Activated CD8-positive, alpha-beta memory T cell treated with anti-CD3 and anti-CD28 coated beads, Interleukin-2, amount 50 U/mL, for 4 hours (primary cell): Measurements from ENCODE around the gene ALDOA.
"Not testable (repeated sequence)": the region's sequence is repeated elsewhere in the genome, so short reads cannot be mapped to it uniquely, and the experiment has no call there.

Experiments used
- DNase-seq: peaks from one replicate; pipeline ENCODE4 v3.0.0-alpha.2; 2020

Gene ALDOA

DNA sequence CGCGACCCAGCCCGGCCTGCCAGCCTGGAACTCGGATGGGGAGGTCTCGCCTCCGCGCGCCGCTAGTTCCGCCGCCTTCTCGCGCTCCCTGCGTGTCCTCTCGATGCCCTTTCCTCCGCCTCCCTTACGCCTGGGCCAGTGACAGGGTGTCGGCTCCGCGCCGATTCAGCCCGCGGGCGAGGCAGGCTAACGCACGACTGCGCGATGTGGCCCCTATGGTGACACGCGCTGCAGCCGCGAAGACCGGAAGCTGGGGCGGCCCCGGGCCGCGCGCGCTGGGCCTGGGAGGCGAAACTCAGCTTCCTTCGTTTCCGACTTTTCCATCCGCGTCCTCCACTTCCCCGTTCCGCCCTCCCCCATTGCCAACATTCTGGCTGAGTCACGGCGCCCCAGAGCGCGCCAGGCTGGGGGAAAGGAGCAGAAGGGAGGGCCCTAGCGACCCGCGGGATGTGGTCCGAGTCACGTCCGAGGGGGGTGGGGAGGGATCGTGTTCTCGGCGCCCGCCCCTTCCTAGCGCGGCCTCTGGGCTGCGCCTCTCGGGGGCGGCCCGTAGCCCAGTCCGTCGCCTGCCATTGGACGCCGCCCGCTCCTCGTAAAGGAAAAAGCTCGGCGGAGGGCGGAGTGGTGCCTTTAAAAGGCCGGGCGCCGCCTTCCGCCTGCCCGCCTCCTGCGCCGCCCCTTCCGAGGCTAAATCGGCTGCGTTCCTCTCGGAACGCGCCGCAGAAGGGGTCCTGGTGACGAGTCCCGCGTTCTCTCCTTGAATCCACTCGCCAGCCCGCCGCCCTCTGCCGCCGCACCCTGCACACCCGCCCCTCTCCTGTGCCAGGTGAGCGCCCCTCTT lies at the start of gene ALDOA:
ALDOA (plus strand) TSS at position 659 of the 841 bp plus-strand sequence. CDS start 1,138 bp downstream, outside the sequence.
- peak; percentile 95 for DNase-seq

DNA sequence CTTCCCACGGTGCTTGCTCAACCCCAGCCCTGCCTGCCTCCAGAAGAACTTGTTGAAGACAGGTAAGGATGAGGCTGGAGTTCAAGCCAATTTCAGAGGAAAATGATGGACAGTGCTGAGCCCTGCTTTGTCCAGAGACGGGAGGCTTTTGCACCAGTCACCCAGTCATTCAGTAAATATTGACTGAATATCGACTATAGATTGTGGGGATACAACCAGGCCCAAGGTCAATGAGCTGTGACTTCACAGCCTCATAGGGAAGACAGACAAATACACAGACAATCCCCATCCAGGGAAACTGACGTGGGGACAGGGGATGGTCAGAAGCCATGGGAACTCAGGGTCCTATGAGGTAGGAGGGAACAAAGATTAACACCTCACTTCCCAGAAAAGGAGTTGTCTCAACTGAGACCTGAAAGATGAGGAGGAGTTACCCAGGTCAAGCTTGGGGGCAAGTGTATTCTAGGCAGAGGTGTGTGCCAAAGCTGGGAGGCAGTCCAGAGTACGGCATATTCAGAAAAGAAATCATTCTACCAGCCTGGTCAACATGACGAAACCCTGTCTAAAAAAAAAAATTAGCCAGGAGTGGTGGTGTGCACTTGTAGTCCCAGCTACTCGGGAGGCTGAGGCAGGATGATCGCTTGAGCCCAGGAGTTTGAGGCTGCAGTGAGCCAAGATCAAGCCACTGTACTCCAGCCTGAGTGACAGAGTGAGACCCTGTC lies 48.8 kb upstream of the ALDOA start:
- DNase-seq: no peak

DNA sequence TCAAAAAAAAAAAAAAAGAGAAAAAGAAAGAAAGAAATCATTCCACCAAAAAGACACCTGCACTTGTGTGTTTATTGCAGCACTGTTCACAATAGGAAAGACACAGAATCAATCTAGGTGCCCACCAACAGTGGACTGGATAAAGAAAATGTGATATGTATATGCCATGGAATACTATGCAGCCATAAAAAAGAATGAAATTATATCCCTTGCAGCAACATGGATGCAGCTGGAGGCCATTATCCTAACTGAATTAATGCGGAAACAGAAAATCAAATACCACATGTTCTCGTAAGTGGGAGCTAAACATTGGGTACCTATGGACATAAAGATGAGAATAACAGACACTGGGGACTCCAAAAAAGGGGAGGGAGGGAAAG lies 48.3 kb upstream of the ALDOA start:
- DNase-seq: no peak

DNA sequence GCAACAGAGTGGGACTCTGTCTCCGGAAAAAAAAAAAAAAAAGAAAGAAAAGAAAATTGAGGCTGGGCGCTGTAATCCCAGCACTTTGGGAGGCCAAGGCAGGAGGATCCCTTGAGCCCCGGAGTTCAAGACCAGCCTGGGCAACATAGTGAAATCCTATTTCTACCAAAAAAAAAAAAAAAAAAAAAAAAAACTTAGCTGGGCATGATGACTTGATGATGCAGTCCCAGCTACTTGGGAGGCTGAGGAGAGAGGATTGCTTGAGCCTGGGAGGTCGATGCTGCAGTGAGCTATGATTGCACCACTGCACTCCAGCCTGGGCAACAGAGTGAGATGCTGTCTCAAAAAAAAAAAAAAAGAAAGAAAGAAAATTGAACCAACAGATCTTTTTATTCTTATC lies 47.6 kb upstream of the ALDOA start:
- not testable (repeated sequence) for DNase-seq

DNA sequence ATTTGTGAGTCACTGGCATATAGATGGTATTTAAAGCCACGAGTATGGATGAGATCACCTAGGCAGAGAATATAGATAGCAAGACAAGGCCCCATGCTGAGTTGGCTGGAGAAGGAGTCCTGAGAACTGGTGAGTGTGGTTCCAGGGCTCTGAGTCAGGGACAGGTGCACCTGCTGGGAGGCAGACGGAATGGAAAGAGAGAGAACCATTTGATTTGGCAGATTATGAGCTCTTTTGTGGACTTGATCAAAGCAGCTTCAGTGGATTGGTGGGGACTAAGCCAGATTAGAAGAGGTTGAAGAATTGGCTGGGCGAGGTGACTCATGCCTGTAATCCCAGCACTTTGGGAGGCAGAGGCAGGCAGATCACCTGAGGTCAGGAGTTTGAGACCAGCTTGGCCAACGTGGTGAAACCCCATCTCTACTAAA lies 46.8 kb upstream of the ALDOA start:
- no peak for DNase-seq

DNA sequence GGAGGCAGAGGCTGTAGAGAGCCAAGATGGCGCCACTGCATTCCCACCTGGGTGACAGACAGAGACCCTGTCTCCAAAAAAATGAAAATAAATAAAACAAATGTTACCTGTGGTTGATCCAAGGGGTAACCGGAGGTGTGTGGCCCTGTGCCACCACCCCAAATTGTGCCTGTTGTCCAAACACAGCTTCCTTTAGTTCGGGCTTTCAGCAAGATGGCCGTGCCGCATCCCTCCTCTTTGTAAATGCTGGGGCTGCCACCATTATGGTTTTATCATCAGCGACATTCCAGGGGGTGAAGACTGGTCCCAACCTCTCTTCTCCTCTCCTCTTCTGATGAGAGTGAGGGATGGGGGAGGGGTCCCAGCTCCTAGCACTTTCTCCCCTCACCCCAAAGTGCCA lies 42.7 kb upstream of the ALDOA start, which contains the start of gene C16orf92:
C16orf92 (plus strand) TSS at position 312 of the 400 bp plus-strand sequence. CDS start 143 bp downstream, outside the sequence.
- no peak for DNase-seq

DNA sequence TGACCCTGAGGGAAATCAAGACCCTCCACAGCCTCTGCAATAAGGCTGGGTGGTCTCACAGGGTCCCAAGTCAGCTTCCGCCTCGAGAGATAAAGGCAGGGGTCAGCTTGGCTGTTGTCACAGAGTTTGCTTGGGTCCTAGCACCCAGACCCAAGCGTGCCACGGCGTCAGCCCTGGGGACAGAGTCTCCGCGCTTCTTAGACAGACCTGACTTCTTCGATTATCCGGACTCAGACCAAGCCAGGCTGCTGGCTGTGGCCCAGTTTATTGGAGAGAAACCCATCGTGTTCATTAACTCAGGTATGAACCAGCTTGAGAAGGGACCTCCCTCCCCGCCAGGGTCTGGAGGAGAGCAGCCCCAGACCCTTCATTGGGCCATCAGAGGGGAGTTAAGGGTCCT lies 42.0 kb upstream of the ALDOA start:
- no peak for DNase-seq

DNA sequence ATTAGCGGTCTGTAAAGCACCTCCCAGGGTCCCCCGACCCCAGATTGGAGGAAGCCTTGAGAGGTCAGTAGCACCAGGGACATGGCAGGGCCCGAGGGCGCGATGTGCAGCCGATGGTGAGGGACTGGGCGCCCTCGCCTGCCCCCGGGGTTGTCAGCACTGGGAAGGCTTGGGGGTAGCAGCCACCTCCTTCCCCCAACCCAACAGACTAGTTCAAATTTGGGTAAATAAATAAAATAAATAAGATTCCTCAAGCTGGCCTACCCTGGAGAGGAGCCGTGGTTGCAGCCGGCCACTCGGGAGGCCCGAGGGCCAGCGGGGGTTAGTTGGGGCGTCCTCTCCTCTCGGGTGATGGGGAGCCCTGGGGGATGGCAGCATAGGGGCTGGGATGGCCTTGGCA lies 41.1 kb upstream of the ALDOA start:
- no peak for DNase-seq

DNA sequence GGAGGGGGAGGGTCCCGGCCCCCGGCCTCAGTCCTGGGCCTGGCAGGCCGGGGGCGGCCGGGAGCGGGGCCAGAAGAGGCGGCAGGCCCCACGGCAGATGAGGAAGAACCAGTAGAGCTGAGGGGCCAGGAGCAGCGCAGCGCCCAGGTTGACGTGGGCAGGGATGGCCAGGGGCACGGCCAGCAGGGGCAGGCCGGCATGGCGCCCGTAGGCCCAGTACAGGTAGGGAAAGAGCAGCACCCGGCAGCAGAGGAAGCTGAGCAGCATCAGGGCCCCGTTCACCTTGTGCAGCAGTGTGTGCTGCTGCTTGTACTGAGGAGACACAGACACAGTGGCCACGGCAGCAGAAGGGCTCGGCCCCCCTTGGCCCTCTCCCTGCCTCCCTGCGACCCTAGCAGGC lies 40.4 kb upstream of the ALDOA start:
- no peak for DNase-seq

DNA sequence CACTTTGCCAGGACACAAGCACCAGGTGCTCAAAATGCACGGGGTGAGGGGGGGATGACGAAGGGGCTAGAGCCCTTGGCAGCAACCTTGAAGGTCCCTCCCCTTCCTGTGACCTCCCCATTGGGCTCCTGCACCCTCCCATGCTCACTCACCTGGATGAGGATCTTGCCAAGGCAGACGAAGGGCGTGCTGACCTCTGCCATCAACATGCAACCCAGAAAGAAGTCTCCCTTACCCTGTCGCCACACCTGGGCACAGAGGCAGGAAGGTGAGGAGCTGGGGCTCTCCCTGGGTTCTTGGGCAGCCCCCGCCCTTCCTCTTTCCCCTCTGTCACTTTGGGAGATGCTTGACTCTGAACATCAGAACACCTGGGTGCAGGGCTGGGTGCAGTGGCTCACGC lies 40.0 kb upstream of the ALDOA start:
- DNase-seq: no peak

DNA sequence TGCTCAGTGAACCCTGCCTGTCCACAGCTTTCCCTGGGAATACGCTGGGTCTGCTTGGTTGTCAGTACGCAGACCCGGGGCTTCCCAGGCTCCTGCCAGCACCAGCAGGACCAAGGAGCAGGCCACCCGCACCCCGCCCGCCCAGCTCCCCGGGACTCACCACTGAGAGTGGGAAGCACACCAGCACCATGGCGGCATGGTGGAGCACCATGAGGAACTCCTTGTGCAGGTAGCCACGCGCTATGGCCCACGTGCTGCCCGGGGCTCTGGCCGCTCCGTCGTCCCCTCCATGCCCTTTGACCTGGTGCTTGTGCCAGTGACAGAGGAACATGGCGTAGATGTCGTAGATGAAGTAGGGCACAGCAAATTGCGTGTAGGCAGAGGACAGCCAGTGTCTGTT lies 39.1 kb upstream of the ALDOA start:
- DNase-seq: no peak

DNA sequence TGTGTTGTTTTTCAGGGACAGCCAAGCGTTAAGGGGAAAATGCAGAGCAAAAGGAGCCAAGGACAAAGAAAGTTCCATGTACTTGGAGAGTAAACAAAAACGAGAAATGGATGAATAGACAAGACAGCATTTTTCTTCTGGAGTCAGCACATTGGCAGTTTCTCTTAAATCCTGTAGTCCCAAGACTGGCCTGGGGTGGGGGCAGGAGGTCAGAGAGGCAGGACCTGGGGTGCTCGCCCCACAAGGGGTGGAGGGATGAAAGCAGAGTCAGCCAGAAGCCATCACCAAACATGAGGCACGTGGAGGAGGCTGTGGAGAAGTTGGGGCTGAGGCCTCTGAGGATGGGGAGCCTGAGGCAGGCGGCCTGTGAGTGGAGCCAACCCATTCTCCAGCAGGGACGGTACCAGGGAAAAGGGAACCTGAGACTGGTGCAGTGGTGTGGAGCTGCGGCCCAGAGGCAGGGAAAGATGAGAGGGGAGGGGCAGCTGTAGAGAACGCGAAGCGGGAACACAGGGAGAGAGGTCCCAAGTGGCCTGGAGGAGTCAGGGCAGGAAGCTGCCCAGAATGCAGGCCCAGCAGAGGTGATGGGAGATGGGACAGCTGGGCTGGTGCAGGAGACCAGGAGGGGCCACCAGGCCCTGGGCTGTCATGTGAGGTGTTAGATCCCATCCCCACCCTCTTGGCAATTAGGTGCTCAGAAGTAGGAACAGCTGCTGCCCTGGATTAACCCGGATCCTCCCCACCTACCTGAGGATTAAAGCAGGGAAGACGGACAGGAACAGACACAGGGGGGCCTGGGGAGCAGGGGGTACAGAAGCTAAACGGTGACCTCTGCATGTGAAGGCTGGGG lies 37.7 kb upstream of the ALDOA start:
- DNase-seq: no peak

DNA sequence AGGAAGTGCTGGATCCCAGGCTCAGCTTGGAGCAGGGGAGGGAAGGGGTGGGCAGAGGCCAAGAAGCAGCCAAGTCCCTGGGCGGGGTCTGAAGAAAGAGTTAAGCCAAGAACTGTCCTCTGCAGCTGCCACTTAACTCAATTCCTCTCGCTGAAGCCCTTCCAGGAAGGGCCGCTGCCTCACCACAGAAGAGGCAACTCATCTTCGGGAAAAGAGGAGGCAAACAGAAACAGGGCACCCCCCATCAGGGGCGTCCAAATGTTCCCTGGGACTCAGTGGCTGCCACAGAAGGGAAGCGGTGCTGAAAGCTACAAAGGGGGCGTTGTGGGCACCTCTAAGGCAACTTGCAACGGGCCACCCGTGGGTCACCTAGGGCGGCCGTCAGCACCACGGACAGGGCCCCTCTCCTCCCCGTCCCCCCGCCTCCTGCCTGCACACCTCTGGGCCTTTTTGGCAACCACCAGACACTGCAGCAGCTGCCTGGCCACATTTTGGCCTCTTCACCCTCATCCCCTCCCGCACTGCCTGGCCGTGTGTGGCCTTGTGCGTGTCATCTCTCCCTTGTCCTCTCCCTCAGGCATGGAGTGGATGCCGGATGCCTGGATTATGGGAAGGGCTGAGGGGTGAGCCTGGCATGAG lies 37.0 kb upstream of the ALDOA start:
- no peak for DNase-seq

DNA sequence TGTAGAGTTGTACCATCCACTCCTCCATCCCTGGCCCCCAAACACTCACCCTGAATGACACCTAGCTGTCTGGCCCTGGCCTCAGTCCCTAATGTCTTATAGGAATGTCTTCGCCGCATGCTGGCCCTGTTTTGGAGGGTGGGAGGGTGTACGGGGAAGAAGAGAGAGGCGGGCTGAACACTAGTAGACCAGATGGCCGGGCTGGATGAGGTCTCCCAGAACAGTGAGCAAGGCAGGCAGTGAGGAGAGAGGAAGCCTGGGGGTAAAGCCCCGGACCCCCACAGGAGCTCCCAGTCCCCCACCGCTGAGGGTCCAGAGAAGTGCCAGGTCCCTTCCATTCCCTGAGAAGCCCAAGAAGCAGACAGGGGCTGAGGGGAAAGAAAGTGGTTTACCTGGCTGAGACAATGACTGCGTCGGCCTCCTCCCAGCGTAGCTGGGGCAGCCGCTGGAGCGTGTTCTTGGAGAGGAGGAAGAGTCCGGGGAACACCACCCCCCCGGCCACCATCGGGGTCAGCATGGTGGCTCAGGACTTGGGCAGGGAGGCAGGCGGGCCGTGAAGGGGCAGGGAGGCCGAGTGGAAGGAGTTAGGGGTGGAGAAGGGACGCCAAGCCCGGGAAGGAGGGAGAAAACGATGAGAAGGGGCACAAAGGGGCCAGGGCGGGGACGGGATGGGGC lies 35.4 kb upstream of the ALDOA start:
- no peak for DNase-seq

DNA sequence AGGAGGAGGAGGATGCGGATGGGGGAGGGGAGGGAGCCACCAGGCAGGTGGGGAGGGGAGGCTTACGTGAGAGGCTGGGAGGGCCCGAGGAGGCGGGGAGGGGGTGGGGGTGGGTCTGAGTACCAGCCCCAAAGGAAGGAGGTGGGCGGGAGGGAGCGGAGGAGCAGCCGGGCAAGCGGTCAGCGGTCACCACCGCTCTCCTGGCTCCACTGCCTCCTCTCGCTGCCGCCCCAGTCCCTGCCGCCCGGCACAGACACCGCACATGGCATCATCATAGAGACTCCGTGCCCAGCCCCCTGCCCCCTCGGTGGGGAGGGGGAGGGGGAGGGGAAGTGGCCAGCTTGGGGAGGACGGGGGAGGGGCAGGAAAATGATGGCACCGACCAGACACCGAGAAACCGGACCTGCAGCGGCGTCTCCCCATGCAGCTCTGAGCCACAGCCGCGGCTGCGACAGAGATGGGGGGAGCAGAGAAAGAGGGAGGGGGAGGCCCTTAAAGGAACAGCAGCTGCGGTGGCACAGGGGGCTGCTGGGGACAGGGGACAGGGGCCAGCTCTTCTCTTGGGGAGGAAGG lies 34.6 kb upstream of the ALDOA start, which contains the start of gene TLCD3B:
TLCD3B (minus strand) TSS at position 431 of the 573 bp plus-strand sequence. CDS start 744 bp downstream, outside the sequence.
- no peak for DNase-seq

DNA sequence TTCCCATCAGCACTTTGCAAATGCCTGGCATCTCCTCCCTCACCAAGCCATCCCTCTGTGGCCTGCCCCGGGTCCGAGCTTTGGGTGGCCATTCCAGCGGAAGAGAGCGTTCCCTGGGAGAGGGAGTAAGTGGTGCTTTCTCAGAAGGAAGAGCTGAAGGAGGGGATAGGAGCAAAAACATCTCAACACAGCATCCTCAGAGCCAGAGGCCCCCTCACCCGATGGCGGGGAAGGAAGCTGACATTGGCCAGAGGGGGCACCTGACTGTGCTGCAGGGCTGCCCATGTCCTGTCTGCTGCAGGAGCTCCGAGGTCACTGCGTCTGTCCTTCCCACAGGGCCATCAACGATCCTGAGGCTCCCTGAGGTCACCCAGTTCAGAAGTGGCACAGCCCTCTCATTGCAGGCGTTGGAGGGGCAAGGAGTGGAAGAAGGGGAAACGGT lies 34.1 kb upstream of the ALDOA start:
- no peak for DNase-seq

DNA sequence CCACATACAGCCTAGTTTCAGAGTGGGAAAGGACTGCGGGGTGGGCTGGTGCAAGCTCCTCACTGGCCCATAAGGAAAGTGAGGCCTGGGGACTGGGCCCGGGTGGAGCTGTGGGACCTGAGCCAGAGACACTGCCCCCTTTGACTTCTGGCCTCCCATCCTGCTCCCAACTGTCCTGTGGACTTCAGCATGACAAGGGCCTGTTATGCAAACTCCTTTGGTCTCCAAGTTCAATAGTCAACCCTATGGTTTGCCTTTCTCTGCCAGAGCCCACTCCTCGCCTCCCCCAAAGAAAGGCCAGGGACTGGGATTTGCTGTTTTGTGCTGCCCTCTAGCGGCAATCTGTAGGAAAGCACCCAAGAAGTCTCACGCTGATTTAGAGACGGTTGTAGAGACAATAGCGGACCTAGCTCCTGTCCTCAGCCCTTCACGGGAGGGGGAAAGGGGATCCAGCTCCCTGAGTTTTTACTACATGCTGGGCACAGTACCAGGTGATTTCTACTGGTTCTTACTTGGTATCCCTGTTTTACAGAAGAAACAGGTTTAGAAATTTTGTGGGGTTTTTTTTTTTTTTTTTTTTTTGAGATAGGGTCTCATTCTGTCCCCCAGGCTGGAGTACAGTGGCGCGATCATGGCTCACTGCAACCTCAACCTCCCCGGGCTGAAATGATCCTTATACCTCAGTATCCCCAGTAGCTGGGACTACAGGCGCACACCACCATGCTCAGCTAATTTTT lies 33.3 kb upstream of the ALDOA start:
- DNase-seq: peak; percentile 51

DNA sequence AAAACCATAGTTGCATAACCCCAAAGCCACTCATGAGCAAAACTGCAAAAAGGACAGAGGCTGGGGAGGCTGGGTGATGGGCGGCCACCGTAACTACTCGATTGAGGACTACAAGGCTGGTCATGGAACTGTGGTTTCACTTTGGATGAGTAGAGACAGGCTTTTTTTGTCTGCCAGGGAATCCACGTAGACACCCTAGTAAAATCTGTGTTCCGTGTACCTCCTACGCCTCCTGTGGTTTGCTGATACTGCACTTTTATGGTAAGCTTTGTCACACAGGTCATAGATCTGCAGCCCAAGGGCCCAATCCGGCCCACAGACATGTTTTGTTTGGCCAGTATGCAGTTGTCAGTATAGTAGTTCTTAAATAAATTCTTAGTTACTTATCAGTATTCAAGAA lies 32.3 kb upstream of the ALDOA start:
- DNase-seq: no peak

DNA sequence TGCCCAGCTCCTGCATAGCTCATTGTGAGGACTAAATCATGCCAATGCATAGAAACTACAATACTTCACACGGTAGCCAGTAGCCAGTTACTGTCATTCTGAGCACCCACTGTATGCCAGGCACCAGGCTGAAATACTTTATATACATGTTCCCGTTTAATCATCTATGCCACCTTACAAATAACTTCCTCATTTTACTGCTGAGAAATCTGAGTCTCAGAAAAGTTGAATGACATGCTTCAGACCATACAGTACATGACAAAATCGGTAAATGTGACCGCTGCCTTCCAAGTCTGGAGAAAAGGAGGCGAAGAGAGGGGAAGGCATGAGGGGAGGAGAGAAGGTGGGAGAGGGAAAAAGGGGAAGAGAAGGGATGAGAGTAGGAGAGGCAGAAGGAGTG lies 25.3 kb upstream of the ALDOA start:
- DNase-seq: no peak

DNA sequence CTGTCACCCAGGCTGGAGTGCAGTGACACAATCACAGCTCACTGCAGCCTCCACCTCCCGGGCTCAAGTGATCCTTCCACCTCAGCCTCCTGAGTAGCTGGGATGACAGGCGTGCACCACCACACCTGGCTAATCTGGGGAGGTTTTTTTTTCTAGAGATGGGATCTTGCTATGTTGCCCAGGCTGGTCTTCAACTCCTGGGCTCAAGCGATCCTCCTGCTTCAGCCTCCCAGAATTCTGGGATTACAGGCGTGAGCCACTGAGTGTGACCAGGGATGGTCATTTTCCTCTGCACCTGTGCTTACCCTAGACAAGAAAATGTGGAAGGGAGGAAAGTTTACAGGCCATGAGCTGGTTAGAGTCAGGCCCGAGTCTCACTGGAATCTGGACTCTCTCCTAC lies 24.9 kb upstream of the ALDOA start:
- DNase-seq: not testable (repeated sequence)

DNA sequence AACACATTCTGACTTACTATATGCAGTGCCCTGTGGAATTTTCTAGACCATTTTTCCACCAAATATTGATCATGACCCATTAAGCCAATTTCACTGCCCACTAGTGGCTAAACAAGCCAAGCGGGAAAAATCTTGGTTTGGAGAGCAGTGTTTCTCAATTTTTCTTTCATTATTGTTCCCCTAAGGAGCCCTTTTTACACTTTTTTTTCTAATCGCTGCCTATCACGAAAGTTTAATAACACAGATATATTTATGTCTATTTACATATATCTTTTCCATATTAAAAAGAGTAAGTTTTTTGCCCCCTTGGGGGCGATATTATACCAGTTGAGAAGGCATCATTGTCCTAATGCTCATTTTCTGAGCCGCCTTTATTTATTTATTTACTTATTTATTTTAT lies 23.7 kb upstream of the ALDOA start:
- DNase-seq: no peak
